ENCODE measurements around the gene CDK8. TPM values are rescaled to one million over a fixed set of nuclear protein-coding genes. Genes with fewer than 3 reads are reported as not detected.

The CDK8 gene
- total and polyA plus RNA-seq, 8 donors = 9.4 to 48.4 (median 13.1) TPM

- H3K36me3 ChIP-seq = no peaks in the 10 kb centered on the region
- intact Hi-C loops (cut with DNase I; ENCODE audit: low total_unique reads) = no loop called here
- no peak overlapping the region for H3K4me3 ChIP-seq
- peaks cover 0 to 11% (median 4%) of the 10 kb centered on the region in 4 donors for H3K4me1 ChIP-seq
- H3K9me3 ChIP-seq = no peaks in the 10 kb centered on the region
- no peaks in the 10 kb centered on the region for H3K27me3 ChIP-seq
- no peak overlapping the region for H3K27ac ChIP-seq
- TF ChIP-seq CTCF (IDR thresholded peaks at IDR 0.05) (no peak), POLR2A (IDR thresholded peaks at IDR 0.05) (no peak), EP300 (IDR thresholded peaks at IDR 0.05) (no peak), POLR2AphosphoS5 (IDR thresholded peaks at IDR 0.05) (no peak)
- peak in 1 of 2 donors; percentile 12 for DNase-seq
Measured at GRCh38 chr13:26377038-26377437, 123.1 kb downstream of the CDK8 start.

DNA sequence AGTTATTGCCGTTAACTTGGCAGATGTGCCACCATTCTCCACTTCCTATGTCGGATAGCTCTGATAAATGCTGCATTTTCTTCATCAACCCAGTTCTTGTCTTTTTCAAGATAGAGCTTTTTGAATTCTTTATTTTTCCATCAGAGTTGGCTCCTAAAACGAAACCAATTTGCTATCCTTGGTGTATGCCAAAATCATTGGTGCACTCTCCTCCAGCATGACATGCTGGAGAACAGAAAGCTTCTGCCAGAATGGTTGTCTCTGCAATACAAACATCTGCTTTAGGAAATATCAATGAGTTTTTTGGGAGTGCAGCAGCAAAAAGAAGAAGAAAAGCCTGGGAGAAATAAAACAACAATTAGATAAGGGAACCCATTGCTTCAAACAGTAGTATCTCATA, 124.2 kb downstream of the CDK8 start:
- TF ChIP-seq POLR2AphosphoS5 (IDR thresholded peaks at IDR 0.05) (no peak), POLR2A (IDR thresholded peaks at IDR 0.05) (no peak), CTCF (IDR thresholded peaks at IDR 0.05) (no peak), EP300 (IDR thresholded peaks at IDR 0.05) (no peak)
- 76 to 88% (median 84%) methylated on average over 3 of the region's 3 CpGs for WGBS, 5 donors
- Histone ChIP-seq H3K27ac (no peak overlapping the region), H3K27me3 (no peaks in the 10 kb centered on the region), H3K36me3 (no peaks in the 10 kb centered on the region), H3K4me1 (peaks cover 0 to 11% (median 4%) of the 10 kb centered on the region in 4 donors), H3K9me3 (no peaks in the 10 kb centered on the region), H3K4me3 (no peak overlapping the region)
- DNase-seq = no peak
- intact Hi-C loops (cut with DNase I; ENCODE audit: low total_unique reads) = no loop called here

DNA sequence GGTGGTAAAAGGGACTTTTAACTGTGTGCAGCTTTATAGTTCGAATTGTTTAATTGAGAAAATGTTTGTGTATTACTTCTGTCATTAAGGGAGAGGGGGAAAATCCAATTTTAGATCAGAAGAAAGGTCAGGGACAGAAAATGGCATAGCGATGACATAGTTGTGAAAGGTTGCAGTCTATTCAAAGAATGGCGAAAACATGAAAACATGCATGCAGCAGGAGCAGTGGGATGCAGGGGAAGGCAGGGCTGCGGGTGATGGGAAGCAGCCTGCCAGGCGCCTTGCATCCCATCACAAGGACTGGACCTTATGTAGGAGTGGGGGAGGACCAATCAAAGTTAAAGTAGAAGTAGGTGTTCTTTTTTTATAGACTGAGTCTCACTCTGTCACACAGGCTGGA, 125.9 kb downstream of the CDK8 start:
- Histone ChIP-seq H3K27me3 (no peaks in the 10 kb centered on the region), H3K4me3 (no peak overlapping the region), H3K36me3 (no peaks in the 10 kb centered on the region), H3K27ac (no peak overlapping the region), H3K4me1 (peaks cover 0 to 11% (median 4%) of the 10 kb centered on the region in 4 donors), H3K9me3 (no peaks in the 10 kb centered on the region)
- no peak for TF ChIP-seq POLR2AphosphoS5 (IDR thresholded peaks at IDR 0.05)
- no peak for TF ChIP-seq POLR2A (IDR thresholded peaks at IDR 0.05)
- TF ChIP-seq CTCF (IDR thresholded peaks at IDR 0.05) = no peak
- no peak for TF ChIP-seq EP300 (IDR thresholded peaks at IDR 0.05)
- DNase-seq = no peak
- intact Hi-C loops (cut with DNase I; ENCODE audit: low total_unique reads) = no loop called here
- 95 to 98% (median 95%) methylated on average over 5 of the region's 5 CpGs for WGBS, 5 donors

GRCh38 chr13:26380930-26381329, 127.0 kb downstream of the CDK8 start:
- H3K27ac ChIP-seq = no peak overlapping the region
- H3K27me3 ChIP-seq = no peaks in the 10 kb centered on the region
- H3K4me1 ChIP-seq = peaks cover 0 to 11% (median 4%) of the 10 kb centered on the region in 4 donors
- WGBS, 5 donors = 79 to 95% (median 91%) methylated on average over 2 of the region's 2 CpGs
- H3K9me3 ChIP-seq = no peaks in the 10 kb centered on the region
- peaks cover 5 to 10% (median 8%) of the 10 kb centered on the region in 4 donors for H3K36me3 ChIP-seq
- intact Hi-C loops (cut with DNase I; ENCODE audit: low total_unique reads) = no loop called here
- DNase-seq = no peak
- no peak for TF ChIP-seq CTCF (IDR thresholded peaks at IDR 0.05)
- H3K4me3 ChIP-seq = no peak overlapping the region
